HepG2 (cell line): ENCODE data around the gene FKBP10. TPM values are rescaled to one million over a fixed set of nuclear protein-coding genes. Genes with fewer than 3 reads are reported as not detected.

Experiments used
- GFI1 ChIP-seq: sonication (generic); formaldehyde crosslinking; IDR thresholded peaks from 2 replicates; pipeline ENCODE4 v1.5.0; 2020; ENCODE audit warnings: missing genetic modification reagents, mild to moderate bottlenecking, borderline replicate concordance
- HDAC2 ChIP-seq: sonication (generic); formaldehyde crosslinking; IDR thresholded peaks from 2 replicates; pipeline ENCODE4 v1.4.0; 2020; ENCODE audit warnings: missing genetic modification reagents
- HNF4G ChIP-seq, 2 experiments: sonication (generic) in 1 of 2; formaldehyde crosslinking in 1 of 2; IDR thresholded peaks; 2 replicates each; pipeline versions ENCODE4 v1.4.0 to v1.6.1; 2011 to 2020; ENCODE audit warnings: borderline replicate concordance in 2 of 2, low read depth in 2 of 2, mild to moderate bottlenecking in 2 of 2, low read length in 1 of 2, missing genetic modification reagents in 1 of 2, moderate library complexity in 1 of 2
- KLF6 ChIP-seq: IDR thresholded peaks from 2 replicates; pipeline ENCODE4 v1.8.0; 2016; ENCODE audit warnings: missing biosample characterization, missing genetic modification reagents
- MATR3 ChIP-seq: sonication (generic); formaldehyde crosslinking; IDR thresholded peaks from 2 replicates; pipeline ENCODE4 v1.4.0; 2020; ENCODE audit warnings: missing genetic modification reagents
- NR2F6 ChIP-seq, 2 experiments: IDR thresholded peaks; 2 replicates each; pipeline ENCODE4 v1.6.1; 2016; ENCODE audit warnings: antibody characterized with exemption in 1 of 2, mild to moderate bottlenecking in 1 of 2
- SIN3A ChIP-seq: IDR thresholded peaks from 2 replicates; pipeline ENCODE4 v1.6.1; 2011; ENCODE audit warnings: low read depth, mild to moderate bottlenecking, control low read depth, low read length, borderline replicate concordance
- SP1 ChIP-seq, 2 experiments: fragments of 450-650 bp in 1 of 2; sonication (generic) in 1 of 2; formaldehyde crosslinking in 1 of 2; IDR thresholded peaks; 2 replicates each; pipeline versions ENCODE4 v1.4.0 to v1.6.1; 2016 to 2020; ENCODE audit warnings: missing genetic modification reagents in 1 of 2
- SUZ12 ChIP-seq: fragments of 150-350 bp; IDR thresholded peaks from 2 replicates; pipeline ENCODE4 v1.6.1; 2014; ENCODE audit warnings: low read depth, low read length
- TGIF2 ChIP-seq: IDR thresholded peaks from 2 replicates; pipeline ENCODE4 v1.6.1; 2016; ENCODE audit warnings: control low read depth, missing compliant biosample characterization
- ZBTB34 ChIP-seq: sonication (generic); formaldehyde crosslinking; IDR thresholded peaks from 2 replicates; pipeline ENCODE4 v1.8.0; 2022; ENCODE audit warnings: mild to moderate bottlenecking, missing genetic modification reagents
- ZBTB40 ChIP-seq, 2 experiments: fragments of 450-650 bp in 1 of 2; sonication (generic) in 1 of 2; formaldehyde crosslinking in 1 of 2; IDR thresholded peaks; 2 replicates each; pipeline versions ENCODE4 v1.6.1 to v1.8.0; 2016 to 2022; ENCODE audit warnings: antibody characterized with exemption in 1 of 2, mild to moderate bottlenecking in 1 of 2, missing genetic modification reagents in 1 of 2
- polyA plus RNA-seq, 8 experiments: library from polyadenylated mRNA; depleted of rRNA in 3 of 8; stranded (reverse) in 7 of 8; unstranded in 1 of 8; fragments of >200 nt; fragmentation: Illumina TruSeq in 4 of 8; extraction: Trizol in 4 of 8; gene quantifications; 2 replicates each; pipeline versions ENCODE4 v1.2.1 to v1.2.3, GENCODE V29; 2011 to 2016; ENCODE audit warnings: low read depth in 4 of 8, missing spikeins in 1 of 8, mixed read lengths in 1 of 8; ENCODE audit not compliant: insufficient read depth in 1 of 8
- total RNA-seq, 5 experiments: library from RNA; depleted of rRNA; stranded (reverse); fragments of >200 nt; fragmentation: Illumina TruSeq; extraction: Trizol; gene quantifications; 2 replicates each; pipeline ENCODE4 v1.2.3, GENCODE V29; 2016; ENCODE audit warnings: low read depth in 1 of 5
- TF ChIP-seq, protein P1 (sequence below): sonication (generic); formaldehyde crosslinking; IDR thresholded peaks from 2 replicates; pipeline ENCODE4 v1.5.0; 2020; ENCODE audit warnings: missing genetic modification reagents
- TF ChIP-seq, protein P2 (sequence below): sonication (generic); formaldehyde crosslinking; IDR thresholded peaks from 2 replicates; pipeline ENCODE4 v1.4.0; 2020; ENCODE audit warnings: missing genetic modification reagents

The FKBP10 gene
- total and polyA plus RNA-seq, 2 of the 13 experiments (the other 11 are each of a cell fraction or from before 2014, with no cell fraction given): 149 to 573 TPM

DNA sequence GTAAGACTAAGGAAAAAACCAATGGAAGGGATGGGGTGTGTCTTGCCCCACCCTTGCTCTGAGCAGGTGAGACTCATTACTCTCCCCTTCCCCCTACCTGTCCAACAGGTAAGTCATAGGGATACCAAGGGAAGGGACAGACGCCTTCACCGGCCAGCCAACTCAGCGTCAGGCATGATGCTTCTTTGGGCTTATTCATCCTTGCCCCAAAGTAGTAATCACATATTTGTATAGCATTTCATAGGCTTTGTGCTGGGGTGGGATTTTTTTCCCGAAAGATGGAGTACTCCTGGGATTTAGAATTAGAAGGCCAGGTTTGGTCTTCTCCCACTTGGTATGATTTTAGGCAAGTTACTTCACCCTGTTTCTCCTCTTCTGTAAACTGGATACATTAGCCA is 25.8 kb upstream of the FKBP10 start (continued):
- TF ChIP-seq ZBTB40 (IDR thresholded peaks at IDR 0.05) (no peak), ZBTB40 (CRISPR knock-in tag; IDR thresholded peaks at IDR 0.05) (no peak), MATR3 (CRISPR knock-in tag) (no peak), GFI1 (no peak), KLF6 (CRISPR knock-in tag) (peak; percentile 9; the same call in 1 of the 2 replicates), HNF4G (IDR thresholded peaks at IDR 0.05; ENCODE audit: borderline replicate concordance, low read depth, low read length) (no peak), HNF4G (CRISPR knock-in tag; IDR thresholded peaks at IDR 0.05; ENCODE audit: borderline replicate concordance, low read depth) (no peak), NR2F6 (IDR thresholded peaks at IDR 0.05) (no peak), NR2F6 (CRISPR knock-in tag; IDR thresholded peaks at IDR 0.05) (no peak), SIN3A (no peak), SUZ12 (no peak), ZBTB34 (no peak), TGIF2 (CRISPR knock-in tag) (0 out of 2 replicates have a peak, but pooled peaks have one; percentile 8), SP1 (IDR thresholded peaks at IDR 0.05) (no peak), SP1 (CRISPR knock-in tag; IDR thresholded peaks at IDR 0.05) (0 out of 2 replicates have a peak, but pooled peaks have one; percentile 5), HDAC2 (CRISPR knock-in tag) (no peak)
- TF ChIP-seq, protein P1, sequence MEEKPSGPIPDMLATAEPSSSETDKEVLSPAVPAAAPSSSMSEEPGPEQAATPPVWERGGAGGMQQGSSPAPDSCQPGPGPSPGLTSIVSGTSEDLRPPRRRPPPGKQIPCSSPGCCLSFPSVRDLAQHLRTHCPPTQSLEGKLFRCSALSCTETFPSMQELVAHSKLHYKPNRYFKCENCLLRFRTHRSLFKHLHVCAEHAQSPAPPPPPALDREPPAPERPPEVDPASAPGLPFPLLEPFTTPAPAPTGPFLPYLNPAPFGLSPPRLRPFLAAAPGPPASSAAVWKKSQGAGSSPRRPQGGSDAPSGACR: 0 out of 2 replicates have a peak, but pooled peaks have one; percentile 6
- TF ChIP-seq, protein P2, sequence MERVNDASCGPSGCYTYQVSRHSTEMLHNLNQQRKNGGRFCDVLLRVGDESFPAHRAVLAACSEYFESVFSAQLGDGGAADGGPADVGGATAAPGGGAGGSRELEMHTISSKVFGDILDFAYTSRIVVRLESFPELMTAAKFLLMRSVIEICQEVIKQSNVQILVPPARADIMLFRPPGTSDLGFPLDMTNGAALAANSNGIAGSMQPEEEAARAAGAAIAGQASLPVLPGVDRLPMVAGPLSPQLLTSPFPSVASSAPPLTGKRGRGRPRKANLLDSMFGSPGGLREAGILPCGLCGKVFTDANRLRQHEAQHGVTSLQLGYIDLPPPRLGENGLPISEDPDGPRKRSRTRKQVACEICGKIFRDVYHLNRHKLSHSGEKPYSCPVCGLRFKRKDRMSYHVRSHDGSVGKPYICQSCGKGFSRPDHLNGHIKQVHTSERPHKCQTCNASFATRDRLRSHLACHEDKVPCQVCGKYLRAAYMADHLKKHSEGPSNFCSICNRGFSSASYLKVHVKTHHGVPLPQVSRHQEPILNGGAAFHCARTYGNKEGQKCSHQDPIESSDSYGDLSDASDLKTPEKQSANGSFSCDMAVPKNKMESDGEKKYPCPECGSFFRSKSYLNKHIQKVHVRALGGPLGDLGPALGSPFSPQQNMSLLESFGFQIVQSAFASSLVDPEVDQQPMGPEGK (CRISPR knock-in tag): 0 out of 2 replicates have a peak, but pooled peaks have one; percentile 3
